HCT116 (cell line): Measurements from ENCODE around the gene SHANK3. TPM values are rescaled to one million over a fixed set of nuclear protein-coding genes. Genes with fewer than 3 reads are reported as not detected.

Experiments
- ATAC-seq: fragments of 200-7000 bp; cut with Tn5 transposase; 2 replicates; pipeline ENCODE4 v1.9.1; 2020; ENCODE audit warnings: mild to moderate bottlenecking, moderate library complexity
- BruUV-seq: library from RNA; stranded (reverse); fragments of 400-500 nt; replicated peaks from 2 replicates; lab custom pipeline; 2021; lab: Mats Ljungman, UMichigan
- CTCF ChIA-PET: fragments of 300-600 bp; sonication (Branson Sonifier 250); formaldehyde crosslinking; loops from one replicate; lab custom pipeline; 2021; ENCODE audit warnings: antibody characterized with exemption; lab: Charles Lee
- POLR2A ChIA-PET: fragments of 300-600, 350-600 bp; sonication (Branson Sonifier 250); formaldehyde crosslinking; loops from one replicate; lab custom pipeline; 2021; ENCODE audit warnings: antibody characterized with exemption; lab: Charles Lee
- RAD21 ChIA-PET, 2 experiments: fragments of 300-600 bp; sonication (Branson Sonifier 250); formaldehyde crosslinking; loops; one replicate each; lab custom pipeline; 2023; ENCODE audit warnings: low total read pairs in 2 of 2; ENCODE audit not compliant: uncharacterized antibody in 2 of 2, unreplicated experiment in 2 of 2, low non-redundant PET in 1 of 2; lab: Charles Lee
- DNase-seq: peaks from one replicate; pipeline ENCODE4 v3.0.0-alpha.2; 2010; ENCODE audit warnings: low read depth, low spot score
- H2AFZ ChIP-seq: fragments of 200-600 bp; shearing (Covaris generic), sonication (generic); 2 replicates; pipeline ENCODE4 v1.6.1; 2017; ENCODE audit warnings: low read depth, mixed run types, mixed read lengths, antibody characterized with exemption, low read length; ENCODE audit not compliant: poor library complexity, severe bottlenecking
- H3K27ac ChIP-seq: 2 replicates; pipeline ENCODE4 v1.5.1; 2012; ENCODE audit warnings: low read depth, low read length
- H3K27me3 ChIP-seq: fragments of 200-600 bp; sonication (generic); 2 replicates; pipeline ENCODE4 v1.6.1; 2016; ENCODE audit warnings: mixed run types, low read length, mixed read lengths; ENCODE audit not compliant: insufficient read depth
- H3K36me3 ChIP-seq, 2 experiments: fragments of 200-500 bp in 1 of 2; fragments of 200-600 bp in 1 of 2; sonication (Bioruptor generic) in 1 of 2; sonication (generic) in 1 of 2; 2 replicates each; pipeline versions ENCODE4 v1.5.1 to v1.6.1; 2014 to 2016; ENCODE audit warnings: low read length in 2 of 2, inconsistent platforms in 1 of 2, mixed read lengths in 1 of 2, mixed run types in 1 of 2; ENCODE audit not compliant: insufficient read depth in 2 of 2, control insufficient read depth in 1 of 2
- H3K4me1 ChIP-seq, 2 experiments: fragments of 200-600 bp in 1 of 2; sonication (generic) in 1 of 2; 2 replicates each; pipeline versions ENCODE4 v1.5.1 to v1.6.1; 2012 to 2017; ENCODE audit warnings: low read length in 2 of 2, inconsistent platforms in 1 of 2, mild to moderate bottlenecking in 1 of 2, mixed read lengths in 1 of 2, mixed run types in 1 of 2, moderate library complexity in 1 of 2; ENCODE audit not compliant: insufficient read depth in 2 of 2, control insufficient read depth in 1 of 2
- H3K4me2 ChIP-seq: fragments of 200-600 bp; sonication (generic); 2 replicates; pipeline ENCODE4 v1.6.1; 2017; ENCODE audit warnings: mixed run types, low read length, mixed read lengths
- H3K4me3 ChIP-seq, 2 experiments: fragments of 200-600 bp in 1 of 2; sonication (generic) in 1 of 2; replicated peaks in 1 of 2; 2 replicates each; pipeline ENCODE4 v1.5.1; 2011 to 2016; ENCODE audit warnings: low read length in 2 of 2, control low read depth in 1 of 2, low read depth in 1 of 2, mild to moderate bottlenecking in 1 of 2, mixed read lengths in 1 of 2, mixed run types in 1 of 2
- H3K79me2 ChIP-seq: fragments of 200-600 bp; sonication (generic); 2 replicates; pipeline ENCODE4 v1.6.1; 2017; ENCODE audit warnings: mild to moderate bottlenecking, mixed run types, low read length, moderate library complexity, mixed read lengths; ENCODE audit not compliant: insufficient read depth
- H3K9ac ChIP-seq: fragments of 200-600 bp; sonication (generic); 2 replicates; pipeline ENCODE4 v1.6.1; 2016; ENCODE audit warnings: low read length, mixed read lengths
- H3K9me2 ChIP-seq: fragments of 200-600 bp; sonication (generic), shearing (Covaris generic); 2 replicates; pipeline ENCODE4 v1.6.1; 2017; ENCODE audit warnings: mixed run types, mild to moderate bottlenecking, moderate library complexity; ENCODE audit not compliant: insufficient read depth
- H3K9me3 ChIP-seq, 2 experiments: fragments of 200-500 bp in 1 of 2; fragments of 200-600 bp in 1 of 2; sonication (Bioruptor generic) in 1 of 2; sonication (generic) in 1 of 2; 2 replicates each; pipeline ENCODE4 v1.6.1; 2014 to 2017; ENCODE audit warnings: low read length in 2 of 2, mixed read lengths in 2 of 2, inconsistent platforms in 1 of 2, low read depth in 1 of 2, mild to moderate bottlenecking in 1 of 2, mixed run types in 1 of 2, moderate library complexity in 1 of 2; ENCODE audit not compliant: control insufficient read depth in 1 of 2, insufficient read depth in 1 of 2
- H4K20me1 ChIP-seq: fragments of 200-600 bp; sonication (generic), shearing (Covaris generic); 2 replicates; pipeline ENCODE4 v1.6.1; 2017; ENCODE audit warnings: mixed run types, mild to moderate bottlenecking, moderate library complexity; ENCODE audit not compliant: insufficient read depth
- EGR1 ChIP-seq: IDR thresholded peaks from 2 replicates; pipeline ENCODE4 v1.6.1; 2012; ENCODE audit warnings: low read depth
- ELF1 ChIP-seq: IDR thresholded peaks from 2 replicates; pipeline ENCODE4 v1.6.1; 2012; ENCODE audit warnings: low read depth, borderline replicate concordance
- EZH2 ChIP-seq: fragments of 200-600 bp; sonication (generic); IDR thresholded peaks from 2 replicates; pipeline ENCODE4 v1.6.1; 2017; ENCODE audit warnings: antibody characterized with exemption, mixed run types
- EZH2phosphoT487 ChIP-seq: fragments of 200-600 bp; IDR thresholded peaks from 2 replicates; pipeline ENCODE4 v1.6.1; 2018; ENCODE audit warnings: antibody characterized with exemption, borderline replicate concordance
- FOSL1 ChIP-seq: IDR thresholded peaks from 2 replicates; pipeline ENCODE4 v1.6.1; 2012; ENCODE audit warnings: low read depth
- JUND ChIP-seq: IDR thresholded peaks from 2 replicates; pipeline ENCODE4 v1.6.1; 2012
- POLR2AphosphoS5 ChIP-seq: IDR thresholded peaks from 2 replicates; pipeline ENCODE4 v1.6.1; 2011; ENCODE audit warnings: mild to moderate bottlenecking, low read depth, low read length, moderate library complexity
- RAD21 ChIP-seq: IDR thresholded peaks from 2 replicates; pipeline ENCODE4 v1.6.1; 2012; ENCODE audit warnings: low read depth, mild to moderate bottlenecking
- SIN3A ChIP-seq: IDR thresholded peaks from 2 replicates; pipeline ENCODE4 v1.6.1; 2012; ENCODE audit warnings: low read depth
- SRF ChIP-seq: IDR thresholded peaks from 2 replicates; pipeline ENCODE4 v1.6.1; 2012; ENCODE audit warnings: low read depth
- YY1 ChIP-seq: IDR thresholded peaks from 2 replicates; pipeline ENCODE4 v1.6.1; 2011; ENCODE audit warnings: low read length, low read depth, moderate library complexity, mild to moderate bottlenecking; ENCODE audit not compliant: insufficient replicate concordance; ENCODE audit errors: extremely low read depth
- intact Hi-C: fragments of 100-400 bp; cut with micrococcal nuclease; formaldehyde crosslinking; loops from 2 replicates; pipeline ENCODE4 v1.10.0; 2022
- total RNA-seq: library from RNA; stranded (reverse); gene quantifications from one replicate; pipeline ENCODE4 v1.2.1, GENCODE V29; 2021; ENCODE audit not compliant: unreplicated experiment
- TF ChIP-seq, protein P1 (sequence below): IDR thresholded peaks from 2 replicates; pipeline ENCODE4 v1.6.1; 2011; ENCODE audit warnings: mild to moderate bottlenecking, low read length, moderate library complexity; ENCODE audit not compliant: insufficient replicate concordance; ENCODE audit errors: extremely low read depth
- TF ChIP-seq, protein P2 (sequence below): IDR thresholded peaks from 2 replicates; pipeline ENCODE4 v1.6.1; 2012
- TF ChIP-seq, protein P3 (sequence below): IDR thresholded peaks from 2 replicates; pipeline ENCODE4 v1.6.1; 2012; ENCODE audit warnings: low read depth

SHANK3 gene
- total RNA-seq, 1 experiment from 2014 or later: 16.0 TPM

DNA sequence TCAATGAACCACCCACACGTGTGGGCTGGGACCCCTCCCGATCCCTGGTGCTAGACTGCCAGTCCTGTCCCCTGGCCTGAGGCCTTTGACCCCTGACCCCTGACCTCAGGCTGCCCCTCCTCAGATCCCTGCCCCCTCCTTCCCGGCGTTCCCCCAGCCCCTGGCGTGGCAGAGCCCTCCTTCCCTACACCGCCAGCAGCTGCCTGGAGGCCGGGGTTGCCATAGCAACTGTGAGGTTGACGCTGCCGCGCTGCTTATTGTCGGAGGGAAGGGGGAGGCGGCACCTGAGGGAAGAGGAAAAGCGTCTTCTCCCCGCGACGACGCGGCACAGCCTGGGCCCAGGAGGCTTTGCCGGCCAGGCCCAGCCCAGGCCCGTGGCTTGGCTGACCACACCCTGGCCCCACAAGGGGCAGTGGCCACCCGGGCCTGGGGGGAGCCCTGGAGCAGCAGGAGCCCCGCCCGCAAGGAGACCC is 32.6 kb downstream of the SHANK3 start:
- no peaks in the 10 kb centered on the region for H3K9me3 ChIP-seq
- H3K4me2 ChIP-seq: no peak overlapping the region
- no peak for ATAC-seq
- ChIA-PET POLR2A (no interaction called here), CTCF (no interaction called here), RAD21 (no interaction called here)
- intact Hi-C loops: no loop called here
- H3K79me2 ChIP-seq: no peaks in the 10 kb centered on the region
- H3K9me2 ChIP-seq: no peaks in the 10 kb centered on the region
- no peak overlapping the region for H3K27ac ChIP-seq
- no peaks in the 10 kb centered on the region for H3K4me1 ChIP-seq
- BruUV-seq: no TSS peak
- H2AFZ ChIP-seq: no peak overlapping the region
- DNase-seq: no peak
- H3K27me3 ChIP-seq: no peaks in the 10 kb centered on the region
- peaks cover 0 to 8% of the 10 kb centered on the region in 2 experiments; a peak in 1 of 4 replicates for H3K36me3 ChIP-seq
- H3K9ac ChIP-seq: no peak overlapping the region
- TF ChIP-seq, protein P1, sequence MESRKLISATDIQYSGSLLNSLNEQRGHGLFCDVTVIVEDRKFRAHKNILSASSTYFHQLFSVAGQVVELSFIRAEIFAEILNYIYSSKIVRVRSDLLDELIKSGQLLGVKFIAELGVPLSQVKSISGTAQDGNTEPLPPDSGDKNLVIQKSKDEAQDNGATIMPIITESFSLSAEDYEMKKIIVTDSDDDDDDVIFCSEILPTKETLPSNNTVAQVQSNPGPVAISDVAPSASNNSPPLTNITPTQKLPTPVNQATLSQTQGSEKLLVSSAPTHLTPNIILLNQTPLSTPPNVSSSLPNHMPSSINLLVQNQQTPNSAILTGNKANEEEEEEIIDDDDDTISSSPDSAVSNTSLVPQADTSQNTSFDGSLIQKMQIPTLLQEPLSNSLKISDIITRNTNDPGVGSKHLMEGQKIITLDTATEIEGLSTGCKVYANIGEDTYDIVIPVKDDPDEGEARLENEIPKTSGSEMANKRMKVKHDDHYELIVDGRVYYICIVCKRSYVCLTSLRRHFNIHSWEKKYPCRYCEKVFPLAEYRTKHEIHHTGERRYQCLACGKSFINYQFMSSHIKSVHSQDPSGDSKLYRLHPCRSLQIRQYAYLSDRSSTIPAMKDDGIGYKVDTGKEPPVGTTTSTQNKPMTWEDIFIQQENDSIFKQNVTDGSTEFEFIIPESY: no peak
- TF ChIP-seq YY1: no peak
- TF ChIP-seq ELF1: no peak
- TF ChIP-seq, protein P2, sequence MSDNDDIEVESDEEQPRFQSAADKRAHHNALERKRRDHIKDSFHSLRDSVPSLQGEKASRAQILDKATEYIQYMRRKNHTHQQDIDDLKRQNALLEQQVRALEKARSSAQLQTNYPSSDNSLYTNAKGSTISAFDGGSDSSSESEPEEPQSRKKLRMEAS: no peak
- H4K20me1 ChIP-seq: no peaks in the 10 kb centered on the region
- H3K4me3 ChIP-seq: no peak overlapping the region

DNA sequence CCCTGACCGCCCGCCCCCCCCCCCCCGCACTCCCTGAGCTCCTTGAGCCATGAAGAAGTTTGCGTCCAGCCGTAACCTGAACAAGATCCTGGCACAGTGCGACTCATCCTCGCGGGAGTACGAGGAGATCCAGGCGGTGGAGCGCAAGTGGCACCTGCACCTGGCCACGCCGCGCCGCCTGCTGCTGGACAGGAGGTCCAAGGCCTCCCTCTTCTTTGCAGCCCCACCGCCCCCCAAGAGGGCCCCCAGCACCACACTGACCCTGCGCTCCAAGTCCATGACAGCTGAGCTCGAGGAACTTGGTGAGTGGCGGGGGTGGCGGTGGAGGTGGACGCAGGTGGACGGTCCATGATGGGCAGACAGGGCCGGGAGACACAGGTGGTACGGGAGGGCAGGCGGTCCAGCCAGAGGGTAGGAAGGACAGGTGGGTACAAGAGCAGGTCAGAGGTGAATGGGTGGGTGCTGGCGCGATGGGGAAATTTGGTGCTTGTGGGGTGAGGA is 33.3 kb downstream of the SHANK3 start:
- POLR2A ChIA-PET: no interaction called here
- H3K9me3 ChIP-seq: no peaks in the 10 kb centered on the region
- TF ChIP-seq SRF (no peak), EZH2 (no peak), JUND (no peak), YY1 (no peak), FOSL1 (no peak), ELF1 (no peak), POLR2AphosphoS5 (no peak), EGR1 (no peak), EZH2phosphoT487 (no peak), RAD21 (no peak), SIN3A (no peak)
- TF ChIP-seq, protein P2: no peak
- TF ChIP-seq, protein P3, sequence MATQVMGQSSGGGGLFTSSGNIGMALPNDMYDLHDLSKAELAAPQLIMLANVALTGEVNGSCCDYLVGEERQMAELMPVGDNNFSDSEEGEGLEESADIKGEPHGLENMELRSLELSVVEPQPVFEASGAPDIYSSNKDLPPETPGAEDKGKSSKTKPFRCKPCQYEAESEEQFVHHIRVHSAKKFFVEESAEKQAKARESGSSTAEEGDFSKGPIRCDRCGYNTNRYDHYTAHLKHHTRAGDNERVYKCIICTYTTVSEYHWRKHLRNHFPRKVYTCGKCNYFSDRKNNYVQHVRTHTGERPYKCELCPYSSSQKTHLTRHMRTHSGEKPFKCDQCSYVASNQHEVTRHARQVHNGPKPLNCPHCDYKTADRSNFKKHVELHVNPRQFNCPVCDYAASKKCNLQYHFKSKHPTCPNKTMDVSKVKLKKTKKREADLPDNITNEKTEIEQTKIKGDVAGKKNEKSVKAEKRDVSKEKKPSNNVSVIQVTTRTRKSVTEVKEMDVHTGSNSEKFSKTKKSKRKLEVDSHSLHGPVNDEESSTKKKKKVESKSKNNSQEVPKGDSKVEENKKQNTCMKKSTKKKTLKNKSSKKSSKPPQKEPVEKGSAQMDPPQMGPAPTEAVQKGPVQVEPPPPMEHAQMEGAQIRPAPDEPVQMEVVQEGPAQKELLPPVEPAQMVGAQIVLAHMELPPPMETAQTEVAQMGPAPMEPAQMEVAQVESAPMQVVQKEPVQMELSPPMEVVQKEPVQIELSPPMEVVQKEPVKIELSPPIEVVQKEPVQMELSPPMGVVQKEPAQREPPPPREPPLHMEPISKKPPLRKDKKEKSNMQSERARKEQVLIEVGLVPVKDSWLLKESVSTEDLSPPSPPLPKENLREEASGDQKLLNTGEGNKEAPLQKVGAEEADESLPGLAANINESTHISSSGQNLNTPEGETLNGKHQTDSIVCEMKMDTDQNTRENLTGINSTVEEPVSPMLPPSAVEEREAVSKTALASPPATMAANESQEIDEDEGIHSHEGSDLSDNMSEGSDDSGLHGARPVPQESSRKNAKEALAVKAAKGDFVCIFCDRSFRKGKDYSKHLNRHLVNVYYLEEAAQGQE: no peak
- H3K4me1 ChIP-seq: no peaks in the 10 kb centered on the region
- no peak overlapping the region for H3K27ac ChIP-seq
- no peak for ATAC-seq
- H3K4me2 ChIP-seq: no peak overlapping the region
- intact Hi-C loops: no loop called here
- no peaks in the 10 kb centered on the region for H3K9me2 ChIP-seq
- no peak overlapping the region for H2AFZ ChIP-seq
- no peak overlapping the region for H3K9ac ChIP-seq
- no peaks in the 10 kb centered on the region for H4K20me1 ChIP-seq
- BruUV-seq: no TSS peak
- no peak for DNase-seq
- no peak overlapping the region for H3K4me3 ChIP-seq
- RAD21 ChIA-PET: no interaction called here
- CTCF ChIA-PET: no interaction called here
- H3K79me2 ChIP-seq: no peaks in the 10 kb centered on the region
- H3K27me3 ChIP-seq: no peaks in the 10 kb centered on the region
- peaks cover 0 to 8% of the 10 kb centered on the region in 2 experiments; a peak in 1 of 4 replicates for H3K36me3 ChIP-seq
